ENCODE data around the gene ZNF497. TPM values are rescaled to one million over a fixed set of nuclear protein-coding genes. Genes with fewer than 3 reads are reported as not detected.

Gene ZNF497
- total and polyA plus RNA-seq, 12 donors: 0.14 to 0.73 (median 0.30) TPM; not detected in 1

- TF ChIP-seq, protein P1, sequence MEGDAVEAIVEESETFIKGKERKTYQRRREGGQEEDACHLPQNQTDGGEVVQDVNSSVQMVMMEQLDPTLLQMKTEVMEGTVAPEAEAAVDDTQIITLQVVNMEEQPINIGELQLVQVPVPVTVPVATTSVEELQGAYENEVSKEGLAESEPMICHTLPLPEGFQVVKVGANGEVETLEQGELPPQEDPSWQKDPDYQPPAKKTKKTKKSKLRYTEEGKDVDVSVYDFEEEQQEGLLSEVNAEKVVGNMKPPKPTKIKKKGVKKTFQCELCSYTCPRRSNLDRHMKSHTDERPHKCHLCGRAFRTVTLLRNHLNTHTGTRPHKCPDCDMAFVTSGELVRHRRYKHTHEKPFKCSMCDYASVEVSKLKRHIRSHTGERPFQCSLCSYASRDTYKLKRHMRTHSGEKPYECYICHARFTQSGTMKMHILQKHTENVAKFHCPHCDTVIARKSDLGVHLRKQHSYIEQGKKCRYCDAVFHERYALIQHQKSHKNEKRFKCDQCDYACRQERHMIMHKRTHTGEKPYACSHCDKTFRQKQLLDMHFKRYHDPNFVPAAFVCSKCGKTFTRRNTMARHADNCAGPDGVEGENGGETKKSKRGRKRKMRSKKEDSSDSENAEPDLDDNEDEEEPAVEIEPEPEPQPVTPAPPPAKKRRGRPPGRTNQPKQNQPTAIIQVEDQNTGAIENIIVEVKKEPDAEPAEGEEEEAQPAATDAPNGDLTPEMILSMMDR (IDR thresholded peaks at IDR 0.05): no peak
- intact Hi-C loops (cut with DNase I): no loop called here
- Histone ChIP-seq H3K36me3 (no peaks in the 10 kb centered on the region), H3K4me1 (peaks cover 0 to 14% (median 5%) of the 10 kb centered on the region in 9 donors), H3K27me3 (peaks cover 0 to 30% (median 14%) of the 10 kb centered on the region in 7 donors), H3K9me3 (no peaks in the 10 kb centered on the region), H3K4me3 (no peak overlapping the region), H3K27ac (no peak overlapping the region)
- DNase-seq: no peak
- ATAC-seq: no peak
- 24 to 30% methylated on average over 95 to 106 of the region's 106 CpGs for WGBS, 2 donors
Measured at GRCh38 chr19:58367698-58368454, 5.3 kb upstream of the ZNF497 start.

GRCh38 chr19:58366585-58367430, 4.3 kb upstream of the ZNF497 start:
- WGBS, 2 donors: 90 to 94% methylated on average over 32 of the region's 32 CpGs
- Histone ChIP-seq H3K4me3 (no peak overlapping the region), H3K9me3 (no peaks in the 10 kb centered on the region), H3K36me3 (no peaks in the 10 kb centered on the region), H3K4me1 (peaks cover 0 to 10% (median 2%) of the 10 kb centered on the region in 9 donors), H3K27me3 (peaks cover 0 to 30% (median 14%) of the 10 kb centered on the region in 7 donors), H3K27ac (no peak overlapping the region)
- DNase-seq (no peak), ATAC-seq (no peak)
- intact Hi-C loops (cut with DNase I): no loop called here
- TF ChIP-seq, protein P1 (IDR thresholded peaks at IDR 0.05): no peak

- H3K36me3 ChIP-seq: no peaks in the 10 kb centered on the region
- intact Hi-C loops (cut with DNase I): no loop called here
Measured at GRCh38 chr19:58364146-58364545, 1.6 kb upstream of the ZNF497 start.

DNA sequence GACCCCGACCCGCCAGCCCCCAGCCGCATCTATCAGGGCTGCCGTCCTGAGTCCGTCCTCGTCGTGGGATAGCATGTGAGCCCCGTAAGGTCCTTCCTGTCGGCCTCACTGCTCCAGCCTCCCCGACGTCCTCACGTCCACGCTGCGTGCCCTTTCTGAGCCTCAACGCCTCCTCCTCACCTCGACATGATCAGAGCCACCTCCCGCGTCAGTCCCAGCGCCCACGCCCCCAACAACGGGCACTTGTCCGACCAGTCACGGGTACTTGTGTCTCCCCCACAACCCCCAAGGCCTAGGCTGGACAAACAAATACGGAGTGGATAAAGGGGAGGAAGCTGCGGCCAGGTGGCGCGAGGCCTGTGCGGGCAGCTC, 665 bp downstream of the ZNF497 start:
- 2 to 3% methylated on average over 28 of the region's 28 CpGs for WGBS, 2 donors
- TF ChIP-seq, protein P1 (IDR thresholded peaks at IDR 0.05): peak in 2 of 9 donors; percentile 3 to 4
- Histone ChIP-seq H3K36me3 (no peaks in the 10 kb centered on the region), H3K27me3 (peaks cover 0 to 24% (median 12%) of the 10 kb centered on the region in 7 donors), H3K27ac (peak overlapping the region; percentile 88 to 97 (median 96)), H3K4me1 (peaks cover 0 to 28% (median 16%) of the 10 kb centered on the region in 9 donors), H3K9me3 (no peaks in the 10 kb centered on the region), H3K4me3 (peak overlapping the region; percentile 48 to 94 (median 75))
- DNase-seq (peak; percentile 47 to 53), ATAC-seq (peak in 7 of 8 donors; percentile 3 to 28 (median 21))
- intact Hi-C loops (cut with DNase I): loop anchor here in 1 of 10 donors (2.0 kb wide), 2 partner anchors 19 to 57 kb away; partner anchors contain the start of genes ERVK3-1 and ZNF837

More at GRCh38 chr19:58364146-58364545, 1.6 kb upstream of the ZNF497 start:
- Histone ChIP-seq H3K27me3 (peaks cover 0 to 30% (median 14%) of the 10 kb centered on the region in 7 donors), H3K4me3 (no peak overlapping the region), H3K27ac (no peak overlapping the region), H3K9me3 (no peaks in the 10 kb centered on the region), H3K4me1 (peaks cover 0 to 17% (median 7%) of the 10 kb centered on the region in 9 donors)
- 76 to 83% methylated on average over 5 of the region's 5 CpGs for WGBS, 2 donors
- DNase-seq (no peak), ATAC-seq (no peak)
- TF ChIP-seq, protein P1 (IDR thresholded peaks at IDR 0.05): no peak

Data from heart right ventricle (tissue), 16 donors.